Measurements from ENCODE around the gene TSPAN4. TPM values are rescaled to one million over a fixed set of nuclear protein-coding genes. Genes with fewer than 3 reads are reported as not detected.

TSPAN4 gene
- total and polyA plus RNA-seq, 2 donors (not counting 1 experiment from before 2014, with no cell fraction given) = 2.9 to 7.4 TPM

- Histone ChIP-seq H3K27ac (ENCODE audit: low read length in 2 of 2) (peak overlapping the region; percentile 20 to 75), H3K4me3 (ENCODE audit: control extremely low read depth in 1 of 5, extremely low read depth in 1 of 5, insufficient read depth in 1 of 5, low read depth in 2 of 5, low read length in 4 of 5) (peak overlapping the region in 4 of 5 experiments; percentile 62 to 71 (median 71)), H3K4me2 (replicated peaks; ENCODE audit: low read depth, low read length, poor library complexity, severe bottlenecking) (peak overlapping the region; percentile 97), H3K36me3 (replicated peaks in 1 of 2; ENCODE audit: control extremely low read depth in 1 of 2, control insufficient read depth in 1 of 2, extremely low read depth in 1 of 2, insufficient read depth in 2 of 2, low read length in 1 of 2) (peaks cover 0 to 9% of the 10 kb centered on the region in 2 experiments), H3K79me2 (ENCODE audit: control insufficient read depth, insufficient read depth, low read length) (peaks cover 61% of the 10 kb centered on the region), H4K20me1 (ENCODE audit: control insufficient read depth, insufficient read depth, low read length, poor library complexity, severe bottlenecking) (peaks cover 39% of the 10 kb centered on the region), H3K9ac (ENCODE audit: low read length) (peak overlapping the region; percentile 71), H3K4me1 (ENCODE audit: control insufficient read depth in 2 of 2, insufficient read depth in 2 of 2, low read length in 2 of 2) (peaks cover 16 to 31% of the 10 kb centered on the region in 2 donors), H3K27me3 (replicated peaks in 1 of 4; ENCODE audit: control extremely low read depth in 1 of 4, control insufficient read depth in 3 of 4, insufficient read depth in 4 of 4, low read length in 3 of 4) (no peaks in the 10 kb centered on the region), H2AFZ (ENCODE audit: insufficient read depth, low read depth, low read length, poor library complexity, severe bottlenecking) (peak overlapping the region; percentile 74), H3K9me3 (ENCODE audit: control extremely low read depth in 1 of 3, control insufficient read depth in 2 of 3, insufficient read depth in 1 of 3, low read length in 2 of 3) (no peaks in the 10 kb centered on the region)
- TF ChIP-seq, protein P1, sequence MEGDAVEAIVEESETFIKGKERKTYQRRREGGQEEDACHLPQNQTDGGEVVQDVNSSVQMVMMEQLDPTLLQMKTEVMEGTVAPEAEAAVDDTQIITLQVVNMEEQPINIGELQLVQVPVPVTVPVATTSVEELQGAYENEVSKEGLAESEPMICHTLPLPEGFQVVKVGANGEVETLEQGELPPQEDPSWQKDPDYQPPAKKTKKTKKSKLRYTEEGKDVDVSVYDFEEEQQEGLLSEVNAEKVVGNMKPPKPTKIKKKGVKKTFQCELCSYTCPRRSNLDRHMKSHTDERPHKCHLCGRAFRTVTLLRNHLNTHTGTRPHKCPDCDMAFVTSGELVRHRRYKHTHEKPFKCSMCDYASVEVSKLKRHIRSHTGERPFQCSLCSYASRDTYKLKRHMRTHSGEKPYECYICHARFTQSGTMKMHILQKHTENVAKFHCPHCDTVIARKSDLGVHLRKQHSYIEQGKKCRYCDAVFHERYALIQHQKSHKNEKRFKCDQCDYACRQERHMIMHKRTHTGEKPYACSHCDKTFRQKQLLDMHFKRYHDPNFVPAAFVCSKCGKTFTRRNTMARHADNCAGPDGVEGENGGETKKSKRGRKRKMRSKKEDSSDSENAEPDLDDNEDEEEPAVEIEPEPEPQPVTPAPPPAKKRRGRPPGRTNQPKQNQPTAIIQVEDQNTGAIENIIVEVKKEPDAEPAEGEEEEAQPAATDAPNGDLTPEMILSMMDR (IDR thresholded peaks at IDR 0.05) = no peak
- TF ChIP-seq EZH2 (IDR thresholded peaks at IDR 0.05; ENCODE audit: borderline replicate concordance, insufficient read depth, low read depth, low read length, poor library complexity, severe bottlenecking) = no peak
- DNase-seq (no peak), ATAC-seq (ENCODE audit: low read depth) (no peak)
- POLR2A ChIA-PET = interaction anchor here (0.7 to 1.3 kb wide), 2 partner anchors 8 to 268 kb away, joined by 3 to 4 read pairs; partner anchors contain the start of gene HRAS
- CTCF ChIA-PET = interaction anchor here (0.8 to 1.1 kb wide), 2 partner anchors 78 to 121 kb away, joined by 3 to 4 read pairs; partner anchors contain the start of gene AP2A2
- Mint-ChIP-seq H3K27ac (peak overlapping the region; percentile 81), H3K4me3 (peak overlapping the region; percentile 80), H3K9me3 (ENCODE audit: insufficient read depth) (no peaks in the 10 kb centered on the region), H3K4me1 (peaks cover 19% of the 10 kb centered on the region), H3K27me3 (no peaks in the 10 kb centered on the region)
- 61% methylated on average over 26 of the region's 26 CpGs for WGBS (ENCODE audit: insufficient coverage)
- intact Hi-C loops (cut with micrococcal nuclease) = loop anchor here (2.0 kb wide), 1 partner anchor 187 kb away; no protein-coding TSS in a partner anchor
Observed at GRCh38 chr11:803770-804598, 38.7 kb upstream of the TSPAN4 start.
